Measurements from ENCODE around the gene RFNG.

The RFNG gene

GRCh38 chr17:82058855-82059249 lies 7.2 kb upstream of the RFNG start:
- DNase-seq (ENCODE audit: low read depth in 2 of 2, low spot score in 1 of 2): no peak

DNA sequence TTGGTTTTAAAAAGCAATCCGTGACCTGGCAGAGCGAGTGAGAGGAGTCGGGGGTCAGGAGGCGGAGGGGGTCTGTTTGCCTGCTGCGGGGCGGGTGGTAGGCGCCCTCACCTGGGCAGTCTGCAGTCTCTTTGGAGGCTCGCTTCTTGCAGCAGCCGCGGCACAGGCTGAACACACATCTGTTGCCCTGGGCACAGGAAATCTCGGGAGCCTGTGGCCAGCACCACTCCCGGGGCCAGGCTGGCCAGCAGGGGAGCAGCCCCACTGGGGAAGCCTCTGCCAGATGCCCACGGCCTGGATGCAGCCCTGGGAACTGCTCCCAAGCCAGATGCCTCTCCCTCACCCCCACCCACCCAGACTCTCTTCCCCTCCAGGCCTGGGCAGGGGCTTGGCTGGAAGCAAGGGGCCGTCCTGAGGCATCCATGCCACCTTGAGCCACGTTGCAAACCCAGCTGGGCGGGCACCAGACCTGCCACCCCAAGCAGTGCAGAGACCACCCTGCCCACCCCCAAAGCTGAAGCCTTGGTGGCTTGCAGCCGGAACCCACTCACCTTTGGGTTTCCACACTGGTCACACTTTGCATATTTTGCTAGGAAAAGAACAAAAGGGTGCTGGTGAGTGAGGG lies 6.7 kb upstream of the RFNG start:
- no peak for DNase-seq (ENCODE audit: low read depth in 2 of 2, low spot score in 1 of 2)

- DNase-seq (ENCODE audit: low read depth in 2 of 2, low spot score in 1 of 2): no peak
Observed at GRCh38 chr17:82056729-82057621, 5.4 kb upstream of the RFNG start.

DNA sequence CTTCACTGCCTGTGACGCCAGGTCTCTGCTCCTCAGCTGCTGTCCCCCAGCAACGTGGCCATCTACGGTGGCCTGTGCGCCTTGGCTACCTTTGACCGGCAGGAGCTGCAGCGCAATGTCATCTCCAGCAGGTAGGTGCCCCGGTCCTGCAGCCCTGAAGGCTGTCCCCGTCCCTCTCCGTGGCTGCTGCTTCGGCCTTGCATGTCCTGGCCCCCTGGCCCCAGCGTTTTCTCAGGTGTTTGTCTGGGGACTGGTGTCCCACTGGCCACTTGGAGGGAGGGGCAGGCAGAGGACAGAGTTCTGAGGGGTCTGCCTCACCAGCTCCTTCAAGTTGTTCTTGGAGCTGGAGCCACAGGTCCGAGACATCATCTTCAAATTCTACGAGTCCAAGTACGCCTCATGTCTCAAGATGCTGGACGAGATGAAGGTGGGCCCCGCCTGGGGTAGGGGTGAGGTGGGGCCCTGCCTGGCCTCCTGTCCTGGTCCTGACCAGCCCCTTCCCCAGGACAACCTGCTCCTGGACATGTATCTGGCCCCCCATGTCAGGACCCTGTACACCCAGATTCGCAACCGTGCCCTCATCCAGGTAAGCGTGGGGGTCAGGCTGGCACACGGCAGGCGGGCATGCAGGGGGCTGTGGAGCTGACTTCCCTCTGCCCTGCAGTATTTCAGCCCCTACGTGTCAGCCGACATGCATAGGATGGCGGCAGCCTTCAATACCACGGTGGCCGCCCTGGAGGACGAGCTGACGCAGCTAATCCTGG lies 4.5 kb upstream of the RFNG start:
- no peak for DNase-seq (ENCODE audit: low read depth in 2 of 2, low spot score in 1 of 2)

GRCh38 chr17:82055023-82055964 lies 3.7 kb upstream of the RFNG start:
- DNase-seq (ENCODE audit: low read depth in 2 of 2, low spot score in 1 of 2): no peak

DNA sequence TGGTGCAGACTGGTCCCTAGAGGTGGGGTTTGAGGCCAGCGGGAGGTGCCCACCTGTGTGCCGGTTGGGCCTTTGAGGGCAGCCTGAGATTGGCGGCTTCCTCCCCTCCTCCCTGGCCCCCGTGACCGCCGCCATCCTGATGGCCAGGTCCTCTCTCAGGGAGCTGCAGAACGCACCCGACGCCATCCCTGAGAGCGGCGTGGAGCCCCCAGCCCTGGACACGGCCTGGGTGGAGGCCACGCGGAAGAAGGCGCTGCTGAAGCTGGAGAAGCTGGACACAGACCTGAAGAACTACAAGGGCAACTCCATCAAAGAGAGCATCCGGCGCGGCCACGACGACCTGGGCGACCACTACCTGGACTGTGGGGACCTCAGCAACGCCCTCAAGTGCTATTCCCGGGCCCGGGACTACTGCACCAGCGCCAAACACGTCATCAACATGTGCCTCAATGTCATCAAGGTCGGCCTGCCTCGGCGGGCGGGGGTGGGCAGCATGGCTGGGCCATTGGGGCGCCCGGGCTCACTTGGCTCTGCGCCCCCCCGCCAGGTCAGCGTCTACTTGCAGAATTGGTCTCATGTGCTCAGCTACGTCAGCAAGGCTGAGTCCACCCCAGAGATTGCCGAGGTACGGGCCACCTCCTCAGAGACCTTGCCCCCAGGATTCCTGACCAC lies 2.9 kb upstream of the RFNG start:
- DNase-seq (ENCODE audit: low read depth in 2 of 2, low spot score in 1 of 2): no peak

- no peak for DNase-seq (ENCODE audit: low read depth in 2 of 2, low spot score in 1 of 2)
Observed at GRCh38 chr17:82053556-82054263, 2.1 kb upstream of the RFNG start.

- no peak for DNase-seq (ENCODE audit: low read depth in 2 of 2, low spot score in 1 of 2)
Observed at GRCh38 chr17:82053130-82053529, 1.5 kb upstream of the RFNG start.

- DNase-seq (ENCODE audit: low read depth in 2 of 2, low spot score in 1 of 2): no peak
Observed at GRCh38 chr17:82052638-82053059, 1.0 kb upstream of the RFNG start.

- no peak for DNase-seq (ENCODE audit: low read depth in 2 of 2, low spot score in 1 of 2)
Observed at GRCh38 chr17:82050761-82051641, 610 bp downstream of the RFNG start.

- no peak for DNase-seq (ENCODE audit: low read depth in 2 of 2, low spot score in 1 of 2)
Observed at GRCh38 chr17:82050152-82050760, 1.4 kb downstream of the RFNG start.

DNA sequence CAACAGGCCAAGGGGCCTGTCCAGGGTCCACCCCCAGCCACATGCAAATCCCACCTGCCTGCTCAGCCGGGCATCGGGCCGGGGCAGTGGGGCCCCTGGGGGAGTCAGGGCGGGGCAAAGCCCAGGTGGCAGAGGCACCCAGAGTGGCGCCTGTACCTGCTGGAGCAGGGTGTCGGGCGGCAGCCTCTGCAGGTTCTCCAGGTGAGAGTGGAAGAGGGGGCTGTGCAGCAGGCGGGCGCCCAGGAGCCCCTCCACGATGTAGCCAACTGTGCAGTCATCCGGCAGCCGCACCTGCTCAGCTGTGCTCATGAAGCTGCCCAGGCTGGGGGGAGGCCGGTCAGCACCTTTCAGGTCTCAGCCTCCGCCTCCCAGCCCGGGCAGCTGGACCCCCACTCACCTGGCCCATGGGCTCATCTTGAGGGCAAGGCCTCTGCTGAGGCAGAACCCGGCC lies 2.1 kb downstream of the RFNG start:
- DNase-seq (ENCODE audit: low read depth in 2 of 2, low spot score in 1 of 2): no peak

DNA sequence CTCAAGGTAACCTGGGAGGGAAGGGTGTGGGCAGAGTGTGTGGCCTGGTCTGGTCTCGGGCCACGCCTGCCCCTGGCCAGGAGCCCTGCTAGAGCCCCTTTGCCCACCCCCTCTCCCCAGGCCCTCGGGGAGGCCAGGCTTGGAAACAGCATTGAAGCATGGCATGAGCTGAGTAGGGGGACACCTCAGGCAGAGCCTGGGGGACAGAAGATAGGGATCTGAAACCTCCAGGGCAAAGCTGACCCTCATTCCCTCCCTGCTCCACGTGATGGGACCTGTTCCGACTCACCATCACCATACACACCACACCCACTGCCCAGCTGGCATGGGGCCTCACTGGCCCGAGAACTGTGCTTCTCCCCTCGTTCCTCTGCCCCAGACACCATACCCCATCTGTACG lies 2.5 kb downstream of the RFNG start:
- DNase-seq (ENCODE audit: low read depth in 2 of 2, low spot score in 1 of 2): no peak

DNA sequence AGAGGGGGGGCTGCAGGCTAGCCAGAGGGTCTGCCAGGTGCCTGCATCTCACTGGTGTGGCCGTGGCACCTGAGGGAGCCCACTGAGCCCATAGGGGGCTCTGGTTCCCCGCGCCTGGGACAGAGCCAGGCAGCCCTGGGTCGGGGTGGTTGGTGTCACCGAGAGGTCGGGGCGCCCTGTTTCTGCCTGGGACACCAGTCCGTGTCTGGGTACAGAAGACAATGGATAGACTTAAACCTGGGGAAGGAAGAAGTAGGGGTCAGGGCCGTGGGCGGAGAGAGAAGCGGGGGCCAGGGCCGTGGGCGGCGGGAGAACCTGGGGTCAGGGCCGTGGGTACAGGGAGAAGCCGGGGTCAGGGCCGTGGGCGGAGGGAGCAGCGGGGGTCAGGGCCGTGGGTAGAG lies 3.0 kb downstream of the RFNG start:
- no peak for DNase-seq (ENCODE audit: low read depth in 2 of 2, low spot score in 1 of 2)

- no peak for DNase-seq (ENCODE audit: low read depth in 2 of 2, low spot score in 1 of 2)
Observed at GRCh38 chr17:82047914-82048570, 3.6 kb downstream of the RFNG start.

GRCh38 chr17:82047379-82047778 lies 4.2 kb downstream of the RFNG start:
- no peak for DNase-seq (ENCODE audit: low read depth in 2 of 2, low spot score in 1 of 2)

- no peak for DNase-seq (ENCODE audit: low read depth in 2 of 2, low spot score in 1 of 2)
Observed at GRCh38 chr17:82046903-82047302, 4.7 kb downstream of the RFNG start.

Measured in stimulated activated CD8-positive, alpha-beta memory T cell treated with anti-CD3 and anti-CD28 coated beads, Interleukin-4, amount 100 ng/mL, for 1 hour (primary cell).